HL-60 (cell line): ENCODE results near the gene KRT81.

Experiments
- GABPA ChIP-seq: IDR thresholded peaks from 2 replicates; pipeline ENCODE4 v1.6.1; 2012; ENCODE audit warnings: low read depth
- POLR2AphosphoS5 ChIP-seq: IDR thresholded peaks from 2 replicates; pipeline ENCODE4 v1.6.1; 2012; ENCODE audit warnings: low read depth
- SPI1 ChIP-seq: IDR thresholded peaks from 2 replicates; pipeline ENCODE4 v1.6.1; 2012; ENCODE audit warnings: low read depth, mild to moderate bottlenecking, borderline replicate concordance
- TF ChIP-seq, protein P1 (sequence below): IDR thresholded peaks from one replicate; pipeline ENCODE4 v1.5.1; 2011; ENCODE audit warnings: low read length, control low read depth, inconsistent platforms; ENCODE audit not compliant: insufficient read depth
- TF ChIP-seq, protein P2 (sequence below): IDR thresholded peaks from 2 replicates; pipeline ENCODE4 v1.6.1; 2012; ENCODE audit warnings: low read depth; ENCODE audit not compliant: insufficient replicate concordance

DNA sequence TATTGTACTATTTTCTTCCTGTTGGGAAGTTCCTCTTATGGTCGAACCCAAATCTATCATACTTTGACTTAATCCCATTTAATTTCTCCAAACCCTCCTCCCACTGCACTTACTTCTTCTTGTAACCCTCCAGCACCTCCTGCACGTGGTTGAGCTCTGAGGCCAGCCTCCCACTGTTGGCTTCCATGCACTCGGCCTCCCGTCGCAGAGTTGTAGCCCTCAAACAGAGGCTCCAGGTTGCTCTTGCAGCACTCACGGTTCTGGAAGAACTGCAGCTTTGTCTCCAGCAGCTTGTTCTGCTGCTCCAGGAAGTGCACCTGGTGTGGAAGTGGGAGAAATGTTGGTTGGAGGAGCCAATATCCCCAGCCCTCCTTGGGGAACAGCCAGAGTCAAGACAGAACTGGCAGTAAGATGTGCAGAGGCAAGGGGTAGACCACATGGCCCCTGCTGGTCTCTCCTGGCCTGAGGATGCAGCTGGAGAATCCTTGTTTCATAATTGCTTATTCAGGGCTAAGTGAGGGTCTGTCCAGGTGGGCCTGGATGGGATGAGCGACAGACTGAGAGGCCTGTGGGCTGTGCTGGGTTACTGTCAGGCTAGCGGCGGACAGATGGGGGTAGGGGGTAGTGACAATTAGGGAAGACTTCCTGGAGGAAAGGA lies 35.3 kb downstream of the KRT81 start:
- TF ChIP-seq, protein P1, sequence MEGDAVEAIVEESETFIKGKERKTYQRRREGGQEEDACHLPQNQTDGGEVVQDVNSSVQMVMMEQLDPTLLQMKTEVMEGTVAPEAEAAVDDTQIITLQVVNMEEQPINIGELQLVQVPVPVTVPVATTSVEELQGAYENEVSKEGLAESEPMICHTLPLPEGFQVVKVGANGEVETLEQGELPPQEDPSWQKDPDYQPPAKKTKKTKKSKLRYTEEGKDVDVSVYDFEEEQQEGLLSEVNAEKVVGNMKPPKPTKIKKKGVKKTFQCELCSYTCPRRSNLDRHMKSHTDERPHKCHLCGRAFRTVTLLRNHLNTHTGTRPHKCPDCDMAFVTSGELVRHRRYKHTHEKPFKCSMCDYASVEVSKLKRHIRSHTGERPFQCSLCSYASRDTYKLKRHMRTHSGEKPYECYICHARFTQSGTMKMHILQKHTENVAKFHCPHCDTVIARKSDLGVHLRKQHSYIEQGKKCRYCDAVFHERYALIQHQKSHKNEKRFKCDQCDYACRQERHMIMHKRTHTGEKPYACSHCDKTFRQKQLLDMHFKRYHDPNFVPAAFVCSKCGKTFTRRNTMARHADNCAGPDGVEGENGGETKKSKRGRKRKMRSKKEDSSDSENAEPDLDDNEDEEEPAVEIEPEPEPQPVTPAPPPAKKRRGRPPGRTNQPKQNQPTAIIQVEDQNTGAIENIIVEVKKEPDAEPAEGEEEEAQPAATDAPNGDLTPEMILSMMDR, result no peak
- TF ChIP-seq GABPA (no peak), SPI1 (no peak), POLR2AphosphoS5 (no peak)
- TF ChIP-seq, protein P2, sequence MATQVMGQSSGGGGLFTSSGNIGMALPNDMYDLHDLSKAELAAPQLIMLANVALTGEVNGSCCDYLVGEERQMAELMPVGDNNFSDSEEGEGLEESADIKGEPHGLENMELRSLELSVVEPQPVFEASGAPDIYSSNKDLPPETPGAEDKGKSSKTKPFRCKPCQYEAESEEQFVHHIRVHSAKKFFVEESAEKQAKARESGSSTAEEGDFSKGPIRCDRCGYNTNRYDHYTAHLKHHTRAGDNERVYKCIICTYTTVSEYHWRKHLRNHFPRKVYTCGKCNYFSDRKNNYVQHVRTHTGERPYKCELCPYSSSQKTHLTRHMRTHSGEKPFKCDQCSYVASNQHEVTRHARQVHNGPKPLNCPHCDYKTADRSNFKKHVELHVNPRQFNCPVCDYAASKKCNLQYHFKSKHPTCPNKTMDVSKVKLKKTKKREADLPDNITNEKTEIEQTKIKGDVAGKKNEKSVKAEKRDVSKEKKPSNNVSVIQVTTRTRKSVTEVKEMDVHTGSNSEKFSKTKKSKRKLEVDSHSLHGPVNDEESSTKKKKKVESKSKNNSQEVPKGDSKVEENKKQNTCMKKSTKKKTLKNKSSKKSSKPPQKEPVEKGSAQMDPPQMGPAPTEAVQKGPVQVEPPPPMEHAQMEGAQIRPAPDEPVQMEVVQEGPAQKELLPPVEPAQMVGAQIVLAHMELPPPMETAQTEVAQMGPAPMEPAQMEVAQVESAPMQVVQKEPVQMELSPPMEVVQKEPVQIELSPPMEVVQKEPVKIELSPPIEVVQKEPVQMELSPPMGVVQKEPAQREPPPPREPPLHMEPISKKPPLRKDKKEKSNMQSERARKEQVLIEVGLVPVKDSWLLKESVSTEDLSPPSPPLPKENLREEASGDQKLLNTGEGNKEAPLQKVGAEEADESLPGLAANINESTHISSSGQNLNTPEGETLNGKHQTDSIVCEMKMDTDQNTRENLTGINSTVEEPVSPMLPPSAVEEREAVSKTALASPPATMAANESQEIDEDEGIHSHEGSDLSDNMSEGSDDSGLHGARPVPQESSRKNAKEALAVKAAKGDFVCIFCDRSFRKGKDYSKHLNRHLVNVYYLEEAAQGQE, result no peak
